NT2/D1 (cell line): ENCODE measurements around the gene RERGL.
"Not testable (repeated sequence)": the region's sequence is repeated elsewhere in the genome, so short reads cannot be mapped to it uniquely, and the experiment has no call there.

Experiments
- DNase-seq: peaks from one replicate; pipeline ENCODE4 v3.0.0-alpha.2; 2011; ENCODE audit warnings: low read depth, low spot score
- H3K27me3 ChIP-seq: 2 replicates; pipeline ENCODE4 v1.6.0; 2011; ENCODE audit warnings: mild to moderate bottlenecking; ENCODE audit not compliant: insufficient read length, insufficient read depth
- H3K36me3 ChIP-seq: 2 replicates; pipeline ENCODE4 v1.6.1; 2011; ENCODE audit warnings: mild to moderate bottlenecking, low read length, mixed read lengths; ENCODE audit not compliant: insufficient read depth, insufficient read length
- H3K4me1 ChIP-seq: 2 replicates; pipeline ENCODE4 v1.5.1; 2011; ENCODE audit not compliant: insufficient read depth, insufficient read length
- H3K4me3 ChIP-seq: 2 replicates; pipeline ENCODE4 v1.5.1; 2011; ENCODE audit warnings: low read depth; ENCODE audit not compliant: insufficient read length
- H3K9ac ChIP-seq: 2 replicates; pipeline ENCODE4 v1.6.0; 2011; ENCODE audit warnings: low read depth; ENCODE audit not compliant: insufficient read length
- H3K9me3 ChIP-seq: 2 replicates; pipeline ENCODE4 v1.5.1; 2011; ENCODE audit warnings: mild to moderate bottlenecking, low read length; ENCODE audit not compliant: insufficient read depth
- SUZ12 ChIP-seq: IDR thresholded peaks from 2 replicates; pipeline ENCODE4 v1.6.1; 2011; ENCODE audit not compliant: insufficient read length, insufficient read depth; ENCODE audit errors: extremely low read depth
- YY1 ChIP-seq: IDR thresholded peaks from 2 replicates; pipeline ENCODE4 v1.6.1; 2011; ENCODE audit not compliant: insufficient read length, insufficient read depth
- ZNF274 ChIP-seq: IDR thresholded peaks from 2 replicates; pipeline ENCODE4 v1.6.1; 2011; ENCODE audit warnings: mild to moderate bottlenecking, low read depth, low read length

RERGL gene

GRCh38 chr12:18066666-18067065 lies 23.3 kb downstream of the RERGL start:
- Histone ChIP-seq H3K36me3 (no peaks in the 10 kb centered on the region), H3K4me1 (no peaks in the 10 kb centered on the region), H3K27me3 (no peaks in the 10 kb centered on the region), H3K4me3 (no peak overlapping the region), H3K9me3 (peaks cover 8% of the 10 kb centered on the region; the same call in 1 of the 2 replicates), H3K9ac (no peak overlapping the region)
- no peak for TF ChIP-seq SUZ12
- no peak for TF ChIP-seq ZNF274
- no peak for TF ChIP-seq YY1
- DNase-seq: no peak

DNA sequence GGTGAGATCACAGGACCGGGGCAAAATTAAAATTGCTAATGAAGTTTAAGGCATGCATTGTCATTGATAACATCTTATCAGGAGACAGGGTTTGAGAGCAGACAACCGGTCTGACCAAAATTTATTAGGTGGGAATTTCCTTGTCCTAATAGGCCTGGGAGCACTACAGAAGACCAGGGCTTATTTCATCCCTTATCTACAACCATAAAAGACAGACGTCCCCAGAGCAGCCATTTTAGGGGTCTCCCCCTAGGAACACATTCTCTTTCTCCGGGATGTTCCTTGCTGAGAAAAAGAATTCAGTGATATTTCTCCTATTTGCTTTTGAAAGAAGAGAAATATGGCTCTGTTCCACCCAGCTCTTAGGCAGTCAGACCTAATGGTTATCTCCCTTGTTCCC lies 27.1 kb downstream of the RERGL start:
- not testable (repeated sequence) for H3K4me1 ChIP-seq, DNase-seq, H3K4me3 ChIP-seq, H3K9ac ChIP-seq, H3K27me3 ChIP-seq, H3K9me3 ChIP-seq, H3K36me3 ChIP-seq

- H3K4me3 ChIP-seq: no peak overlapping the region
- no peak for DNase-seq
- TF ChIP-seq ZNF274 (no peak), SUZ12 (no peak)
- H3K9ac ChIP-seq: no peak overlapping the region
- no peaks in the 10 kb centered on the region for H3K27me3 ChIP-seq
- peaks cover 5% of the 10 kb centered on the region; the same call in 1 of the 2 replicates for H3K9me3 ChIP-seq
- no peaks in the 10 kb centered on the region for H3K4me1 ChIP-seq
- H3K36me3 ChIP-seq: no peaks in the 10 kb centered on the region
These were observed 32.9 kb downstream of the RERGL start for GRCh38 chr12:18057051-18057450.

DNA sequence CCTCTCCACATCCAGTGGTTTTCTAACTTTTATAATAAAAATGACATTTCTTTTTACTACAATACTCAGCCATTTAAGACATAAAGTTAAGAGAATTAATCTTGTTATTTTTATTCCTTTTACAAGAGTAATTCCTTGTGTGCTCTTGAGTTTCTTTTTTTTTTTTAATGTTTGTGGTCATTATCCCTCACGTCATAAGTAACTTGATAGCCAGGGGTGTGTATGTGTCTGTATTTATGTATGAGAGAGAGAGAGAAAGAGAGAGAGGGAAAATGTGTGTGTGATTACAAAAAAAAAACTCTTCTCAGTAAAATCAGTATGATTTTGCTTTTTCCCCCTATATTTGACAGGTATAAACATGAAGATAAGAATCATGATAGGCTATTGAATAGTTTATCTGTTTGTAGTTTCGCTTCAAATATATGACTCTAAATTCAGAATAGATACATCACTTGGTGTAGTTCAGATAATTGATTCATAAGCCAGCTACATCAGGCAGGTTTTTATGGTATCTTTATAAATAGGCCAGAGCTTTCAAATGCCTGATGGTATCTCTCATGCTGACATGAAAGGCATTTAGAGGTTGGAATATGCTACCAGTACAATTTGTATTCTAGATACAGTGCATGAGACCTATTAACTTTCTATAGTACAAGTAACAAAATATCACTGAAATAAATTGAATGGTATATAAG lies 34.9 kb downstream of the RERGL start:
- Histone ChIP-seq H3K4me1 (no peaks in the 10 kb centered on the region), H3K4me3 (no peak overlapping the region), H3K27me3 (no peaks in the 10 kb centered on the region), H3K9ac (no peak overlapping the region), H3K36me3 (no peaks in the 10 kb centered on the region), H3K9me3 (no peaks in the 10 kb centered on the region)
- DNase-seq: no peak
- TF ChIP-seq SUZ12 (no peak), YY1 (no peak), ZNF274 (no peak)

DNA sequence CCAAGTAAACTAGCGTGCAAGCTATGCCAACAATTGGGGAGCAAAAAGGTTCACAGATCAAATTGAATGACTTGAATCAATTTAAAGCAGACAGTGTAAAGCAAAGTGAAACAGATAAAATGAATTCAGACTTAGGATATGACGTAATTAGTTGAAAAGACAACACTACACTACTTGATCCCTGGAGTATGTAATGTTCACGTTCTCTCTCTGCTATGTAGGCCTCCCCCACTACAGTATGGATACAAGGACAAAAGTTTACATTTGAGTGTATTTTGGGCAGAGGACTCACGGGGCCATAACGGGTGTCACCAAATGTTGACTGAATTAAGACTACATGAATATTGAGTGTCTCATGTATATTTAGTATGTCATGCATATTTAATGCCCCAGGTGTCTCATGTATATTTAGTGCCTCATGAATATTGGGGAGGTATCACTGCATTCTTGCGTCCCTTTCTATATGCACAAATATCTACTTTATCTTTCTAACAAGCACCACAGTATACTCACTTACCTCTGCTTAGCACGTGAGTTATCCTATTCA lies 44.5 kb downstream of the RERGL start:
- Histone ChIP-seq H3K4me3 (no peak overlapping the region), H3K9me3 (peaks cover under 1% of the 10 kb centered on the region; the same call in 1 of the 2 replicates), H3K36me3 (no peaks in the 10 kb centered on the region), H3K4me1 (no peaks in the 10 kb centered on the region), H3K9ac (no peak overlapping the region), H3K27me3 (no peaks in the 10 kb centered on the region)
- no peak for DNase-seq
- TF ChIP-seq YY1 (no peak), ZNF274 (no peak), SUZ12 (no peak)

DNA sequence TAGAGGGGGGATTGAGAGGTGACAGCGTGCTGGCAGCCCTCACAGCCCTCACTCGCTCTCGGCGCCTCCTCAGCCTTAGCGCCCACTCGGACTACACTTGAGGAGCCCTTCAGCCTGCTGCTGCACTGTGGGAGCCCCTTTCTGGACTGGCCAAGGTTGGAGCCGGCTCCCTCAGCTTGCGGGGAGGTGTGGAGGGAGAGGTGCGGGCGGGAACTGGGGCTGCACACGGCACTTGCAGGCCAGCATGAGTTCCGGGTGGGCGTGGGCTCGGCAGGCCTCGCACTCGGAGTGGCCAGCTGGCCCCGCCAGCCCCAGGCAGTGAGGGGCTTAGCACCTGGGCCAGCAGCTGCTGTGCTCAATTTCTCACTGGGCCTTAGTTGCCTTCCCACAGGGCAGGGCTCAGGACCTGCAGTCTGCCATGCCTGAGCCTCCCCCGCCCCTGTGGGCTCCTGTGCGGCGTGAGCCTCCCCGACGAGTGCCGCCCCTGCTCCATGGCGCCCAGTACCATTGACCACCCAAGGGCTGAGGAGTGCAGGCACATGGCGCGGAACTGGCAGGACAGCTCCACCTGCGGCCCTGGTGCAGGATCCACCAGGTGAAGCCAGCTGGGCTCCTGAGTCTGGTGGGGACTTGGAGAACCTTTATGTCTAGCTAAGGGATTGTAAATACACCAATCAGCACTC lies 49.8 kb downstream of the RERGL start:
- H3K4me3 ChIP-seq, H3K27me3 ChIP-seq, H3K9ac ChIP-seq, DNase-seq, H3K36me3 ChIP-seq, H3K4me1 ChIP-seq, H3K9me3 ChIP-seq: not testable (repeated sequence)
